Measurements from ENCODE around the gene SESN1. TPM values are rescaled to one million over a fixed set of nuclear protein-coding genes. Genes with fewer than 3 reads are reported as not detected.
"Not testable (repeated sequence)": the region's sequence is repeated elsewhere in the genome, so short reads cannot be mapped to it uniquely, and the experiment has no call there.

Gene SESN1
- total RNA-seq, 1 donor from 2014 or later: 9.1 TPM

- ChIA-PET CTCF (interaction anchor here (1.2 kb wide), 1 partner anchor 23 kb away, joined by 3 read pairs; the partner anchor contains the start of genes CEP57L1 and SESN1), POLR2A (interaction anchor here (2.4 kb wide), 1 partner anchor 23 kb away, joined by 20 read pairs; the partner anchor contains the start of genes CEP57L1 and SESN1)
- TF ChIP-seq CTCF (IDR thresholded peaks at IDR 0.05): no peak
- H3K4me3 Mint-ChIP-seq: no peak overlapping the region
- ATAC-seq (ENCODE audit: low read depth): no peak
- H3K4me1 Mint-ChIP-seq: peaks cover 45% of the 10 kb centered on the region
- DNase-seq: no peak
- H3K36me3 Mint-ChIP-seq (ENCODE audit: low read depth): no peaks in the 10 kb centered on the region
- H3K9me3 Mint-ChIP-seq: no peaks in the 10 kb centered on the region
- no peak overlapping the region for H3K27ac Mint-ChIP-seq
- no peaks in the 10 kb centered on the region for H3K27me3 Mint-ChIP-seq
- intact Hi-C loops (cut with micrococcal nuclease): no loop called here
Measured at GRCh38 chr6:109118337-109118736, 23.7 kb upstream of the SESN1 start.

DNA sequence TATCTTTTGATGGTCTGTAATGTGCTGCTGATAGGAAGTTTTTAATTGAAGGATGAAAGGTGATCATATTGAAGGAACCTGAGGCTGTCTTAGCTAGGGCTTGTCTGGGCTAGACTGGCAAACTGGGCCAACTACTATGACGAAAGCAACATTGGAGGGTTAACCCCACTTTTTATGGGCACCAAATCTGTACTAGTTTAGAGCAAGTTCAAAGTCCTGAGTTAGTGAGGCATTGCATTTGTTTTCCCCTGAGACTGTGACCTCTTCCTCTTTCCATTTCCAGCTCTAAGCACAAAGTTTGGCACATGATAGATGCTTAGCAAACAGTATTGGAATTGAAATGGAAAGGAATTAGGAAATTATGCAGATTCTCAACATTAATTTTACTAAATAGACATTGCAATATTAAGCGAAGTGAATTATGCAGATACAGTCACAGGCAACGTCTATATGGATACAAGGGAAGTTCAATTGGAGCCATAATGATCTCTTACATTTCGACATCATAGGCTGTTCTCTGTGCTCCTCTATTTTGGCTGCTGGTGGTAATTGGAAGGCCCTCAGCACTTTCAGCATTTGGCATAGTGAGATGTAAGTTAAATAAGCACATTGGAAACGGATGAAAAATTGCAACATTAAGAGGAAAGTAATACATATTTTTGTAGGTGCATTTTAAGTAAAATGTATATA lies 22.8 kb upstream of the SESN1 start:
- H3K36me3 Mint-ChIP-seq (ENCODE audit: low read depth): no peaks in the 10 kb centered on the region
- peak overlapping the region; percentile 57 for H3K27ac Mint-ChIP-seq
- peaks cover 45% of the 10 kb centered on the region for H3K4me1 Mint-ChIP-seq
- ATAC-seq (ENCODE audit: low read depth) (peak; percentile 97), DNase-seq (no peak)
- intact Hi-C loops (cut with micrococcal nuclease): loop anchor here (1.0 to 2.0 kb wide), 2 partner anchors 22 to 265 kb away; partner anchors contain the start of genes CD164 and CEP57L1
- H3K27me3 Mint-ChIP-seq: no peaks in the 10 kb centered on the region
- no peak for TF ChIP-seq CTCF (IDR thresholded peaks at IDR 0.05)
- ChIA-PET POLR2A (interaction anchor here (2.4 kb wide), 1 partner anchor 23 kb away, joined by 20 read pairs; the partner anchor contains the start of genes CEP57L1 and SESN1), CTCF (interaction anchor here (1.2 kb wide), 1 partner anchor 23 kb away, joined by 3 read pairs; the partner anchor contains the start of genes CEP57L1 and SESN1)
- no peaks in the 10 kb centered on the region for H3K9me3 Mint-ChIP-seq
- peak overlapping the region; percentile 17 for H3K4me3 Mint-ChIP-seq

GRCh38 chr6:109112663-109113062 lies 18.0 kb upstream of the SESN1 start:
- H3K27ac Mint-ChIP-seq; H3K27me3 Mint-ChIP-seq; CTCF ChIA-PET; ATAC-seq (ENCODE audit: low read depth); H3K9me3 Mint-ChIP-seq; intact Hi-C loops (cut with micrococcal nuclease); H3K4me3 Mint-ChIP-seq; DNase-seq; POLR2A ChIA-PET; H3K36me3 Mint-ChIP-seq (ENCODE audit: low read depth): not testable (repeated sequence)
- peaks cover 21% of the 10 kb centered on the region for H3K4me1 Mint-ChIP-seq

GRCh38 chr6:109109663-109110062 lies 15.0 kb upstream of the SESN1 start:
- CTCF ChIA-PET; POLR2A ChIA-PET; H3K27me3 Mint-ChIP-seq; H3K27ac Mint-ChIP-seq; intact Hi-C loops (cut with micrococcal nuclease); H3K4me3 Mint-ChIP-seq; H3K36me3 Mint-ChIP-seq (ENCODE audit: low read depth); H3K9me3 Mint-ChIP-seq; ATAC-seq (ENCODE audit: low read depth); DNase-seq: not testable (repeated sequence)
- H3K4me1 Mint-ChIP-seq: peaks cover 14% of the 10 kb centered on the region

DNA sequence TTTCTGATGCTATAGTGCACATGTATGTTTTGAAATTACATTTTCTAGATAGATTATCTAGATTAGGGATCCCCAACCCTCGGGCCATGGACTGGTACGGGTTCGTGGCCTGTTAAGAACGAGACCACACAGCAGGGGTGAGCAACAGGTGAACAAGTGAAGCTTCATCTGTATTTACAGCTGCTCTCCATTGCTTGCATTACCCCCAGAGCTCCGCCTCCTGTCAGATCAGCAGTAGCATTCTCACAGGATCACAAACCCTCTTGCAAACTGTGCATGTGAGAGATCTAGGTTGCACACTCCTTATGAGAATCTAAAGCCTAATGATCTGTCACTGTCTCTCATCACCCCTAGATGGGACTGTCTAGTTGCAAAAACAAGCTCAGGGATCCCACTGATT lies 11.0 kb upstream of the SESN1 start:
- Mint-ChIP-seq H3K9me3 (no peaks in the 10 kb centered on the region), H3K36me3 (ENCODE audit: low read depth) (peaks cover 8% of the 10 kb centered on the region), H3K4me3 (no peak overlapping the region), H3K27ac (no peak overlapping the region), H3K27me3 (no peaks in the 10 kb centered on the region), H3K4me1 (no peaks in the 10 kb centered on the region)
- POLR2A ChIA-PET: interaction anchor here (1.3 kb wide), 1 partner anchor 11 kb away, joined by 5 read pairs; the partner anchor contains the start of gene SESN1
- ATAC-seq (ENCODE audit: low read depth): no peak
- CTCF ChIA-PET: no interaction called here
- intact Hi-C loops (cut with micrococcal nuclease): no loop called here
- no peak for DNase-seq
- no peak for TF ChIP-seq CTCF (IDR thresholded peaks at IDR 0.05)

DNA sequence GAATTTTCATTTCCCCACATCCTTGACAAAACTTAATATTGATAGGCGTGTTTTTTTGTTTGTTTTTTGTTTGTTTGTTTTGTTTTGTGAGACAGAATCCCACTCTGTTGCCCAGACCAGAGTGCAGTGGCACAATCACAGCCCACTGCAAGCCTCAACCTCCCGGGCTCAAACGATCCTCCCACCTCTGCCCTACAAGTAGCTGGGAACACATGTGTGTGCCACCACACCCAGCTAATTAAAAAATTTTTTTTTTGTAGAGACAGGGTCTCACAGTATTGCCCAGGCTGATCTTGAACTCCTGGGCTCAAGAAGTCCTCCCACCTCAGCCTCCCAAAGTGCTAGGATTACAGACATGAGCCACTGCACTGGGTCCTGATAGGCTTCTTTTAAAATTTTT lies 9.9 kb upstream of the SESN1 start:
- Mint-ChIP-seq H3K27me3 (no peaks in the 10 kb centered on the region), H3K9me3 (no peaks in the 10 kb centered on the region), H3K4me1 (no peaks in the 10 kb centered on the region), H3K4me3 (no peak overlapping the region), H3K36me3 (ENCODE audit: low read depth) (peaks cover 9% of the 10 kb centered on the region), H3K27ac (no peak overlapping the region)
- intact Hi-C loops (cut with micrococcal nuclease): no loop called here
- no peak for TF ChIP-seq CTCF (IDR thresholded peaks at IDR 0.05)
- CTCF ChIA-PET: no interaction called here
- no peak for ATAC-seq (ENCODE audit: low read depth)
- no peak for DNase-seq
- POLR2A ChIA-PET: interaction anchor here (0.7 kb wide), 1 partner anchor 546 kb away, joined by 6 read pairs; no protein-coding TSS in a partner anchor

All from activated B cell treated with CpG ODN at 0.5 μM for 24 hours (primary cell).